ENCODE results near the gene SYT1. TPM values are rescaled to one million over a fixed set of nuclear protein-coding genes. Genes with fewer than 3 reads are reported as not detected.

SYT1 gene
- total and polyA plus RNA-seq, 2 donors (not counting 1 experiment from before 2014, with no cell fraction given) = 0.90 to 2.1 TPM

DNA sequence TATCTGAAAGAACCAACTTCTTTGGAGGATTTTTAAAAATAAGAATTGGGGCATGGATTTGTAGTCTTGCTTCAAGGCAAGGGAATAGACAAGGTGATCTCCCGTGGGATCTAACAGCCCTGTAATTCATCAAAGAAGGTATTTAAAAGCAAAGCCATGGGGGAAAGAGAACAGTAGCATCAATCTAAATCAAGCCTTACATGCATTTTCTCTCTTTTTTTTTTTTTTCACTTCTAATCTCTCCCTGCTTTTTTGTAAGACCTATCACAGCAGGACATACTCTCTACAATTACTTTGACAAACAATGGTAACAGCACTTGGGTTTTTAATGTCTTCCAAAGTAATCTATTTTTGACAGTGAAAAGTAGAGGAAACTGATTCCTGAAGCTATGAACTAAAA lies 458.3 kb downstream of the SYT1 start:
- no peak for DNase-seq (ENCODE audit: low read depth in 2 of 2)
- H3K9ac ChIP-seq (ENCODE audit: insufficient read depth, low read length) = no peak overlapping the region
- H3K79me2 ChIP-seq (ENCODE audit: control insufficient read depth, insufficient read depth, low read length) = no peaks in the 10 kb centered on the region
- no peaks in the 10 kb centered on the region for H3K9me3 ChIP-seq (ENCODE audit: control insufficient read depth, insufficient read depth, low read depth, low read length)
- no peak overlapping the region for H3K27ac ChIP-seq (ENCODE audit: insufficient read depth, low read length)
- no peaks in the 10 kb centered on the region for H3K4me1 ChIP-seq (ENCODE audit: control insufficient read depth, extremely low read depth, insufficient read depth, low read length)
- no peak overlapping the region for H3K4me2 ChIP-seq (ENCODE audit: extremely low read depth, insufficient read depth, low read length)
- no peak overlapping the region for H3K4me3 ChIP-seq (replicated peaks in 1 of 4; ENCODE audit: control extremely low read depth in 1 of 4, insufficient read depth in 1 of 4, low read depth in 3 of 4, low read length in 4 of 4)
- H3K36me3 ChIP-seq (ENCODE audit: control insufficient read depth, insufficient read depth, low read length) = no peaks in the 10 kb centered on the region
- no peaks in the 10 kb centered on the region for H3K27me3 ChIP-seq (ENCODE audit: control insufficient read depth, insufficient read depth, low read length)
- no peaks in the 10 kb centered on the region for H4K20me1 ChIP-seq (ENCODE audit: control insufficient read depth, extremely low read depth, insufficient read depth, low read length)
- H2AFZ ChIP-seq (ENCODE audit: low read length) = no peak overlapping the region
- no peak for TF ChIP-seq CTCF (conservative IDR thresholded peaks at IDR 0.05 in 1 of 2, IDR thresholded peaks at IDR 0.05 in 1 of 2; ENCODE audit: low read depth in 1 of 2, low read length in 2 of 2)
- no peak for TF ChIP-seq EZH2 (IDR thresholded peaks at IDR 0.05; ENCODE audit: low read length, missing control alignments)

GRCh38 chr12:79324571-79324970 lies 460.0 kb downstream of the SYT1 start:
- no peaks in the 10 kb centered on the region for H3K79me2 ChIP-seq (ENCODE audit: control insufficient read depth, insufficient read depth, low read length)
- no peak overlapping the region for H3K9ac ChIP-seq (ENCODE audit: insufficient read depth, low read length)
- H3K27me3 ChIP-seq (ENCODE audit: control insufficient read depth, insufficient read depth, low read length) = no peaks in the 10 kb centered on the region
- H3K27ac ChIP-seq (ENCODE audit: insufficient read depth, low read length) = no peak overlapping the region
- no peaks in the 10 kb centered on the region for H3K4me1 ChIP-seq (ENCODE audit: control insufficient read depth, extremely low read depth, insufficient read depth, low read length)
- no peak overlapping the region for H3K4me3 ChIP-seq (replicated peaks in 1 of 4; ENCODE audit: control extremely low read depth in 1 of 4, insufficient read depth in 1 of 4, low read depth in 3 of 4, low read length in 4 of 4)
- no peak overlapping the region for H3K4me2 ChIP-seq (ENCODE audit: extremely low read depth, insufficient read depth, low read length)
- no peaks in the 10 kb centered on the region for H3K36me3 ChIP-seq (ENCODE audit: control insufficient read depth, insufficient read depth, low read length)
- H4K20me1 ChIP-seq (ENCODE audit: control insufficient read depth, extremely low read depth, insufficient read depth, low read length) = no peaks in the 10 kb centered on the region
- no peak for TF ChIP-seq EZH2 (IDR thresholded peaks at IDR 0.05; ENCODE audit: low read length, missing control alignments)
- no peak for TF ChIP-seq CTCF (conservative IDR thresholded peaks at IDR 0.05 in 1 of 2, IDR thresholded peaks at IDR 0.05 in 1 of 2; ENCODE audit: low read depth in 1 of 2, low read length in 2 of 2)
- no peak overlapping the region for H2AFZ ChIP-seq (ENCODE audit: low read length)
- DNase-seq (ENCODE audit: low read depth in 2 of 2) = no peak
- no peaks in the 10 kb centered on the region for H3K9me3 ChIP-seq (ENCODE audit: control insufficient read depth, insufficient read depth, low read depth, low read length)

DNA sequence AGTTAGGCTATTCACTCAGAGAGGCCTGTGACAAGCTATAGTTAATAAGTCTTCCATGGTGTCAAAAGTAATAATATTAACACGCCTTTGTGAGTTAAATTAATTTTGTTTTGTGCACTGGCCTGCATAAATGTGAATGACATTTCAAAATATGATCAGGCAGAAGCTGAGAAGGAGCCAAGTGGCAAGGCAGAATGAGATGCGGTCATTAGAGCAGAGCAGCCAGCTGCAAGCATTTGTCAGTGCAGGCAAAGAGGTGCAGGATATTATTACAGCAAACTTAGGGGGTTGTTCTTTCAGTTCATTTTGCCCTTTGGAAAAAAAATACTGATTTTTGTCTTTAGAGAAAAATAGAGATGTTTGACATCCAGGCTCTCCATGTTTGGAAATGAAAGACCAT lies 461.6 kb downstream of the SYT1 start:
- Histone ChIP-seq H3K4me3 (replicated peaks in 1 of 4; ENCODE audit: control extremely low read depth in 1 of 4, insufficient read depth in 1 of 4, low read depth in 3 of 4, low read length in 4 of 4) (no peak overlapping the region), H3K9ac (ENCODE audit: insufficient read depth, low read length) (no peak overlapping the region), H3K36me3 (ENCODE audit: control insufficient read depth, insufficient read depth, low read length) (no peaks in the 10 kb centered on the region), H3K9me3 (ENCODE audit: control insufficient read depth, insufficient read depth, low read depth, low read length) (no peaks in the 10 kb centered on the region), H3K27me3 (ENCODE audit: control insufficient read depth, insufficient read depth, low read length) (no peaks in the 10 kb centered on the region), H2AFZ (ENCODE audit: low read length) (no peak overlapping the region), H3K4me1 (ENCODE audit: control insufficient read depth, extremely low read depth, insufficient read depth, low read length) (no peaks in the 10 kb centered on the region), H3K27ac (ENCODE audit: insufficient read depth, low read length) (no peak overlapping the region), H3K4me2 (ENCODE audit: extremely low read depth, insufficient read depth, low read length) (no peak overlapping the region), H4K20me1 (ENCODE audit: control insufficient read depth, extremely low read depth, insufficient read depth, low read length) (no peaks in the 10 kb centered on the region), H3K79me2 (ENCODE audit: control insufficient read depth, insufficient read depth, low read length) (no peaks in the 10 kb centered on the region)
- peak in 1 of 2 donors; percentile 17 for DNase-seq (ENCODE audit: low read depth in 2 of 2)
- TF ChIP-seq EZH2 (IDR thresholded peaks at IDR 0.05; ENCODE audit: low read length, missing control alignments) = no peak
- no peak for TF ChIP-seq CTCF (conservative IDR thresholded peaks at IDR 0.05 in 1 of 2, IDR thresholded peaks at IDR 0.05 in 1 of 2; ENCODE audit: low read depth in 1 of 2, low read length in 2 of 2)
